Central memory CD4-positive, alpha-beta T cell (primary cell): ENCODE data around the gene SUSD5.

Experiments used
- DNase-seq: peaks from one replicate; pipeline ENCODE4 v3.0.0; 2022
- total RNA-seq, 3 experiments: gene quantifications; one replicate each; lab custom pipeline; 2026; lab: John Stamatoyannopoulos, UW

The SUSD5 gene
- total RNA-seq: 0 to 0.04 (median 0) reads per million in 3 experiments

DNA sequence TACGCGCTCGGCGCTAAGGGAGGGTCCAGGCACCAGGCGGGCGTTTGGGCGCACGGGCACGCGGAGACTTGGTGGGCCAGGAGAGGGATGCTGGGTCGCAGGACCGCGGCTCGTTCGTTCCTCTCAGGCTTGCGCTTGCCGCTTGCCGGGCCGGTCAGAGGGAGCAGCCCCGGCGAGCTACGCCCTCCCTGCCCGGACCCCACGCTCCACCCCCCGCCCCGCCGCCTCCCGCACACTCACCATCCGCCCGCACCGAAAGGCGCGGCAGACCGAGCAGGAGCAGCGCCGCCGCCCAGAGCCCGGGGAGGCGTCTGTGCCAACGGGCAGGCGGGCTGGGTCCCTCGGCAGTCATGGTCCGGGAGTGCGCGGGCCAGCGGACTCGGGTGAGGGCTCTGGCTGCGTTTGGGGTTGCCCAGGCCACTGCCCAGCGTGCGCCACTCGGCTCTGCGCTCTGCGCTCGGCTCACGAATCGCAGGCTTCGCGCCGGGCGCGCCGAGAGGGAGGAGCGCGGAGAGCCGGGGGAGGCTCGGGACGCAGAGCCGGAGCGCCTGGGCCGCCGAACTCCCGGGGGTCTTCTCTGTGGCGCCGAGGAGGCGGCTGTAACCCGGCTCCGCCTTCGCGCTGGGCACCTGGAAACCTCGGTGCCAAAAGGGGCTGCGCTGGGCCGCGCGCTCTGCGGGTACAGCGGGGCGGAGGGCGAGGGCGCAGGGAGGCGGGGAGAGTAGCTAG lies at the start of gene SUSD5:
TSS of gene SUSD5 (minus strand) at position 365 of the 729 bp plus-strand sequence. CDS start at position 352, 13 bp downstream.
- no peak for DNase-seq

- DNase-seq: no peak
Measured at GRCh38 chr3:33260104-33260503, 41.5 kb upstream of the SUSD5 start.

DNA sequence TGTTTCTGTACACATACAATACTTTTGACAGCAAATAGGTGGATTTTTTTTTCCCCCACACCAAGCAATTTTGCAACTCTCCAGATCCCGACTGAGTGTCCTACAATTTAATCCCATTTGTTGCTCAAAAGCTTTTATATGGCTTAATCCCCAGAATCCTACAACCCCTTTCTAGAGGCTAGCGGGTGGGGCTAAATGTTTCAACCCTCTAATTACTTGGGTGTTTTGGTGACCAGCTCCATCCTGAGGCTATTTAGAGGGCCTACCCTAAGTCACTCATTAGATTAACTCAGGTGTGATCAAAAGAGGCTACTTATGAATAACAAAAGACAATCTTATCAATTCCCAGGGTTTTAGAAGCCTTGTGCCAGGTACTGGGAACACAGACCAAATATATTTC lies 37.6 kb upstream of the SUSD5 start:
- DNase-seq: no peak

GRCh38 chr3:33250712-33251111 lies 32.1 kb upstream of the SUSD5 start:
- no peak for DNase-seq

GRCh38 chr3:33246786-33247185 lies 28.2 kb upstream of the SUSD5 start:
- no peak for DNase-seq

- DNase-seq: no peak
Measured at GRCh38 chr3:33240261-33240660, 21.7 kb upstream of the SUSD5 start.

- no peak for DNase-seq
Measured at GRCh38 chr3:33238923-33239322, 20.3 kb upstream of the SUSD5 start.

DNA sequence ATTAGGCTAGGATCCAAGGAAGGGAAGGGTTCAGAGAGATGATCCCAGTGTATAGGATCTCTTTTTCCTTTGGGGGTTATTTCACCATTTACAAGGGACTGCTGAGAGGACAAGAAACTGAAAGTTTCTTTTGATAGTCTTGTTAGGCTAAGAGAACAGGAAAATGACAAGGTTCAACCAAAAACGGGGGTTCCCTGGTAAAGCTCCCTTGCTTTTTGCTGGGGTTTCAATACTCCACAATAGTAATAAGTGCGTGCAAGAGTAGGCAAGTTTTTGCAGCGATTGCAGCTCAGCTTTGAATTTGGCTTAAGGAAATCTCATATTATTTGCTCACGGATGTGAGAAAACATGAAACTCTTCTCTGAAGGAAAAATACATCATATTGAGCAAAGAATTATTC lies 18.8 kb upstream of the SUSD5 start:
- DNase-seq: no peak

- DNase-seq: no peak
Measured at GRCh38 chr3:33236005-33236404, 17.4 kb upstream of the SUSD5 start.

- no peak for DNase-seq
Measured at GRCh38 chr3:33233884-33234283, 15.3 kb upstream of the SUSD5 start.

GRCh38 chr3:33231756-33232465 lies 13.3 kb upstream of the SUSD5 start:
- no peak for DNase-seq

GRCh38 chr3:33229947-33230346 lies 11.3 kb upstream of the SUSD5 start:
- no peak for DNase-seq

- DNase-seq: no peak
Measured at GRCh38 chr3:33229066-33229465, 10.5 kb upstream of the SUSD5 start.

DNA sequence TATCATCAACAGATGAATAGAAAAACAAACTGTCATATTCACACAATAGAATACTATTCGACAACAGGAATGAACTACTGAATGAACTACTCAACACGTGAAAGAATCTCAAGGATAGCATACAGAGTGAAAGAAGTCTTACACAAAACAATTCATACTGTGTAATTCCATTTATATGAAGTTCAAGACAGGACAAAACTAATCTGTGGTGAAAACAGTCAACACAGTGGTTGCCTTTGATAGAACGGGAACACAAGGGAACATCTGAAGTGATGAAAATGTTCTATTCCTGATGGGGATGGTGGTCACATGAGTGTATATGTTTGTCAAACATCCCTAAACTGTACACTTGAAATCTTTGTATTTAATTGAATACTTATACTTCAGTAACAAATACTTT lies 2.6 kb upstream of the SUSD5 start:
- no peak for DNase-seq

GRCh38 chr3:33219175-33219487 lies 521 bp upstream of the SUSD5 start:
- DNase-seq: no peak

GRCh38 chr3:33217866-33218445 lies 654 bp downstream of the SUSD5 start:
- no peak for DNase-seq

DNA sequence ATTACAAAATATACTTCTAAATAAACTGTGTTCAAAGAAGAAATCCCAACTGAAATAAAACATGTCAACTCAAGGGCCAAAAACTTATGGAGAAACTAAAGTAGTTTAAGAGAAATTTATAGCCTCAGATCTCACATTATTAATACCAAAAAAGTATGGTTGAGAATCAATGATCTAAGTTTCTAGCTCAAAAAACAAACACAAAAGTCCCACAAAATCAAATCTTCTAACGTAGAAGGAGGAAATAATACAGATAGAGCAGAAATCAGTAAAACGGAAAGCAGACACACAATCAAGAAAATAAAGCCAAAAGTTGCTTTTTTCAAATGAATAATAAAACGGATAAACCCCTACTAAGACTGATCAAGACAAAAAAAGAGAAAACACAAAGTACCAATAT lies 2.9 kb downstream of the SUSD5 start:
- no peak for DNase-seq

DNA sequence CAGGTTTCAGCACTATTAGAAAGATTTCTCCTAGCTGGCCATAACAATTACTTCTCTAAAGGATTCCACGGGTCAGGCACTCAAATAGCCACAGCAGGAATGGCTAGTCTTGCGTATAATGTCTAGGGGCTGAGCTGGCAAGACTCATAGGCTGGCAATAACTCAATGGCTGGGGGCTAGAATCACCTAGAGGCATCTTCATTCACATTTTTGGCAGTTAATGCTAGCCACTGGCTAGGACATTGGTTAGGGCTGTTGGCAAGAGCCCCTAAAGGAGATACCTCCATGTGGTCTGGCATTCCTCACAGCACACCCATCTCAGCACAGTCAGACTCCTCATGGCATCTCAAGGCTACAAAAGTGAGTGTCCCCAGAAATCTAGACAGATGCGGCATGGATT lies 6.2 kb downstream of the SUSD5 start:
- DNase-seq: no peak

DNA sequence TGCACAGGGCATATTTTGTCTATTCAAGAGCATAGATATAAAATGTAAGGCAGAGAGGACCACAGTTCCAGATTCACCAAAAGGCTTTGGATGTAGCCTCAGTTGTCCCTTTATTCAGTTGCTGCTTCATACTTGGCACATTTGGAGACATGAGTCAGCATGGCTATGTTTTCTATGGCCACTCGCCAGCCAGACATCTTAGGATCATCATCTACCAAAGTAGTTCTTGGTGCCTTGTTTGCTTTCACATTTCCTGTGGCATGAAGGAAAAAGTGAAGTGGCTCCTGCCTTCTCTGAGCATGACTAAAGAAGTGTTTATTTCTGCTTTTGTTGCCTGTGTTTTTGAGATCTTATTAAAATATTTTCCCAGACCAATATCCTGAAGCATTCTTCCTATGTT lies 7.2 kb downstream of the SUSD5 start:
- no peak for DNase-seq

DNA sequence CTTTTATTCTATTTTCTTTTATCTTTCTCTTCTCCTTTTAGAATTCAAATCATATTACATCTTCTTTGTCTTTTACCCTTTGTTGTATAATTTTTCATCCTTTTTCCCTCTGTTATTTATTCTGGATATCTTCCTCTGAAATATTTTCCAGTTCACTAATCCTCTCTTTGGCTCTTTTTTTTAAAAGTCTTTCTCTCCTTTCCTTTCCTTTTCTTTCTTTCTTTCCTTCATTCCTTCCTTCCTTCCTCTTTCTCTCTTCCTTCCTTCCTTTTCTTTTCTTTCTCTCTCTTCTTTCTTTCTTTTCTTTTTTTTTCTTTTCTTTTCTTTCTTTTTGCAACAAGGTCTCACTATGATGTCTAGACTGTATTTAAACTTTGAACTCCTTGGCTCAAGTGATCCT lies 9.3 kb downstream of the SUSD5 start:
- DNase-seq: no peak

DNA sequence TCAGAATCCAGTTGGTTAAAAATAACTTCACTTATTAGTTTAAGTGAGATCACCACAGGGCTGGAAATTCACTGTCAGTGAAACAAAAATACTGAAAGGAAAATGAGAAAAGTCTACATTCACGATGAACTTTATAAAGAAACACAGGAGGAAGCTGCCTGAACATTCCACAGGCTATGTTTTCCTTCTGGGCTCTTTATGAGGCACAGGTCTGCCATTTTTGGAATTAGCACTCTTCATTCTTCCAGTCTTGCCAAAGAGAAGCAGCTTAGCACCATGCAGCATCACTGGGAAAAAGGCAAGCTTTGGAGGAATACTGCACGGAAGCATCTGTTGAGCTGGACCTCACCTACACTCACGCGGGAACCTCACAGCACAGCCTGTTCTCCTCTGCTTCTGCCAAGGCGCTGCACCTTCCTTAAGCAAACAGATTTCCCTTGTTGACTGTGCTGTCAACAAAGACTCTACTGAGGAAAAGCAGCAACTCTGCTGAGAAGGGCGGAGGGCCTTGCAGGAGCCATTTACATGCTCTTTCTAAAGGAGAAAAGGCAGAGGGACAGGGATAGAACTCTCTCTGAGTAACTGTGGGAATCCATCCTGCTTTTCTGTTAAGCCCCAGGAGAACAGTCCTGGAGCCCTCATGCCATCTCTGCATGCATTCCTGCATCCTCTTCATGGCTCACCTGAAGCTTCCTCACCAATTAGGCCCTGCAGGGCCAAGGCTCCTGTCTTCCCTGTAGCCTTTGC lies 15.7 kb downstream of the SUSD5 start:
- no peak for DNase-seq

GRCh38 chr3:33201195-33201594 lies 17.4 kb downstream of the SUSD5 start:
- no peak for DNase-seq

DNA sequence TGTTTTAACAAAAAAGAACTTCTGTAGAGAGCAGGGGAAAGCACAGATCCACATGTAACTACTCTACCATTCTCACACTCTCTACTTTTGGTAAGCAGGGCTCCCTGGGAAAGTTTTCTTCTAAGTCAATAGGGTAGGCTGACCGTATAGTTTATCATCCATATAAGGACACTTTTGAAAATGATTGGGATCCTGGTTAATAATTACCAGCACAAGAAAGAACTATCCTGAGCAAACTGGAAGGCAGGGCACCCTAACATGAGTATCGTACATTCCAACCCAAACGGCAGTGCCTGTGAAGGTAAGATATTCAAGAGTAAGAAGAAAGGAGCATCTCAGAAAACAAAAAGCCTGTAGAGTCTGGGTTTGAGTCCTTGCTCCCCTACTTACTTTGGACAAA lies 22.1 kb downstream of the SUSD5 start:
- no peak for DNase-seq

GRCh38 chr3:33194303-33194702 lies 24.3 kb downstream of the SUSD5 start:
- DNase-seq: no peak
